NOMO-1 treated with DMSO at 0.1 percent for 48 hours (cell line): ENCODE measurements around the gene COL28A1.
"Not testable (repeated sequence)": the region's sequence is repeated elsewhere in the genome, so short reads cannot be mapped to it uniquely, and the experiment has no call there.

Source experiments
- DNase-seq: peaks from one replicate; lab custom pipeline; 2025; ENCODE audit not compliant: unreplicated experiment; lab: John Stamatoyannopoulos, UW

The COL28A1 gene

GRCh38 chr7:7476381-7476780 lies 59.3 kb downstream of the COL28A1 start:
- DNase-seq: no peak

GRCh38 chr7:7475601-7476000 lies 60.1 kb downstream of the COL28A1 start:
- no peak for DNase-seq

GRCh38 chr7:7474436-7474835 lies 61.2 kb downstream of the COL28A1 start:
- DNase-seq: no peak

- DNase-seq: not testable (repeated sequence)
Measured at GRCh38 chr7:7464991-7465765, 70.5 kb downstream of the COL28A1 start.

GRCh38 chr7:7454000-7454399 lies 81.7 kb downstream of the COL28A1 start:
- DNase-seq: no peak

- DNase-seq: no peak
Measured at GRCh38 chr7:7452652-7453051, 83.0 kb downstream of the COL28A1 start.

- DNase-seq: no peak
Measured at GRCh38 chr7:7452119-7452518, 83.6 kb downstream of the COL28A1 start.

- no peak for DNase-seq
Measured at GRCh38 chr7:7449055-7449454, 86.6 kb downstream of the COL28A1 start.

GRCh38 chr7:7446616-7447015 lies 89.1 kb downstream of the COL28A1 start:
- DNase-seq: no peak

GRCh38 chr7:7443806-7444350 lies 91.8 kb downstream of the COL28A1 start:
- no peak for DNase-seq

GRCh38 chr7:7439564-7439963 lies 96.1 kb downstream of the COL28A1 start:
- no peak for DNase-seq

- no peak for DNase-seq
Measured at GRCh38 chr7:7438851-7439250, 96.8 kb downstream of the COL28A1 start.

- DNase-seq: no peak
Measured at GRCh38 chr7:7435978-7436377, 99.7 kb downstream of the COL28A1 start.

GRCh38 chr7:7434329-7434728 lies 101.3 kb downstream of the COL28A1 start:
- no peak for DNase-seq

- DNase-seq: no peak
Measured at GRCh38 chr7:7433811-7434210, 101.9 kb downstream of the COL28A1 start.

GRCh38 chr7:7432979-7433378 lies 102.7 kb downstream of the COL28A1 start:
- no peak for DNase-seq

- no peak for DNase-seq
Measured at GRCh38 chr7:7428806-7429205, 106.9 kb downstream of the COL28A1 start.

GRCh38 chr7:7427363-7427762 lies 108.3 kb downstream of the COL28A1 start:
- no peak for DNase-seq

GRCh38 chr7:7426676-7427075 lies 109.0 kb downstream of the COL28A1 start:
- no peak for DNase-seq

- no peak for DNase-seq
Measured at GRCh38 chr7:7425321-7425720, 110.4 kb downstream of the COL28A1 start.

- DNase-seq: peak; percentile 59
Measured at GRCh38 chr7:7424151-7424873, 111.4 kb downstream of the COL28A1 start.

- no peak for DNase-seq
Measured at GRCh38 chr7:7422641-7423040, 113.0 kb downstream of the COL28A1 start.
